A673 (cell line): ENCODE results near the gene IL15.

Experiments used
- CTCF ChIP-seq: fragments of 300-800, 200-600 bp; sonication (generic); conservative IDR thresholded peaks from 2 replicates; pipeline ENCODE4 v1.5.1; 2017; ENCODE audit warnings: low read depth, mild to moderate bottlenecking, antibody characterized with exemption, low read length, moderate library complexity, mixed read lengths
- EZH2 ChIP-seq: fragments of 200-600 bp; sonication (generic); IDR thresholded peaks from 2 replicates; pipeline ENCODE4 v1.6.1; 2017; ENCODE audit warnings: borderline replicate concordance, low read depth, mild to moderate bottlenecking, mixed read lengths, antibody characterized with exemption, low read length; ENCODE audit not compliant: poor library complexity, severe bottlenecking

DNA sequence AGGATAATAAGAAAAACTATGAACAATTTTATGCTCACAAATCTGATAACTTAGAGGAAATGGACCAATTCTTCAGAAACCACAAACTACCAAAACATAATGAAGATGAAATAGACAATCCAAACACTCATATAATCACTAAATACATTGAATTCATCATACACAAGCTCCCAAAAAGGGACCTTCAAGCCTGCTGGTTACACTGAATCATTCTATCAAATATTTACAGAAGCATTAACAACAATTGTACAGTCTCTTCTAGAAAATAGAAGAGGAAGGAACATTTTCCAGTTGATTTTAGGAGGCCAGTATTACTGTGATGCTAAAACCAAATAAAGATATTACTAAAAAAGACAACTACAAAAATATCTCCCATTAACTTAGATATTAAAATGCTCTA lies 88.3 kb downstream of the IL15 start:
- TF ChIP-seq CTCF (no peak), EZH2 (no peak)
